Right lobe of liver (tissue), 6 donors: ENCODE measurements around the gene MTSS2. TPM values are rescaled to one million over a fixed set of nuclear protein-coding genes. Genes with fewer than 3 reads are reported as not detected.

Experiments used
- ATAC-seq, 4 donors: fragments of 200-7000 bp; cut with Tn5 transposase; one replicate each; pipeline ENCODE4 v1.9.1; 2020; ENCODE audit warnings: mild to moderate bottlenecking in 4 of 4, moderate library complexity in 4 of 4
- DNase-seq, 3 donors: peaks; one replicate each; pipeline ENCODE4 v3.0.0-alpha.2; 2020
- H3K27ac ChIP-seq, 3 donors: fragments of 200-600 bp; one replicate each; pipeline ENCODE4 v1.8.0; 2022
- H3K27me3 ChIP-seq, 2 donors: fragments of 200-600 bp; one replicate each; pipeline ENCODE4 v1.8.0; 2022
- H3K36me3 ChIP-seq, 4 donors: fragments of 200-600 bp; sonication (generic) in 1 of 4; one replicate each; pipeline versions ENCODE4 v1.5.1 to v1.8.0; 2017 to 2022; ENCODE audit warnings: control low read depth in 1 of 4
- H3K4me1 ChIP-seq, 4 donors: fragments of 200-600 bp; sonication (generic) in 1 of 4; one replicate each; pipeline versions ENCODE4 v1.5.1 to v1.8.0; 2017 to 2022; ENCODE audit warnings: control low read depth in 1 of 4
- H3K4me3 ChIP-seq, 3 donors: fragments of 200-600 bp; one replicate each; pipeline ENCODE4 v1.8.0; 2022
- H3K9me3 ChIP-seq, 4 donors: fragments of 200-600 bp; sonication (generic) in 1 of 4; one replicate each; pipeline versions ENCODE4 v1.5.1 to v1.8.0; 2017 to 2022; ENCODE audit warnings: control low read depth in 1 of 4
- CTCF ChIP-seq, 4 donors: fragments of 200-600 bp in 3 of 4; fragments of 450-650 bp in 1 of 4; IDR thresholded peaks; one replicate each; pipeline versions ENCODE4 v1.5.1 to v1.8.0; 2016 to 2022; ENCODE audit warnings: antibody characterized with exemption in 4 of 4, mild to moderate bottlenecking in 2 of 4
- POLR2A ChIP-seq: fragments of 450-650 bp; IDR thresholded peaks from one replicate; pipeline ENCODE4 v1.6.1; 2017; ENCODE audit warnings: antibody characterized with exemption, mild to moderate bottlenecking
- WGBS: methylation state at CpG from one replicate; pipeline ENCODE4 v1.1.6; 2018; ENCODE audit warnings: low coverage, low lambda C conversion rate; ENCODE audit not compliant: insufficient coverage; ENCODE audit errors: missing lambda C conversion rate; 5-methylcytosine and 5-hydroxymethylcytosine counted together
- intact Hi-C, 2 donors: fragments of 100-400 bp; cut with DNase I; formaldehyde crosslinking; loops; one replicate each; pipeline versions ENCODE4 v1.11.2 to v1.14.1; 2022
- total RNA-seq, 6 experiments: library from RNA; depleted of rRNA in 2 of 6; stranded (reverse); fragments of >200 nt in 2 of 6; fragmentation: NEBNext Ultra II Directional in 3 of 6; extraction: Animal tissue kit (Norgen Biotek cat#: 25700) in 3 of 6; gene quantifications; one replicate each; pipeline versions ENCODE4 v1.1.0 to v1.2.4, GENCODE V29; 2016 to 2023
- donor health status: DM: no; HTN: yes; CAD: no.
- donor health status: DM: no; HTN: no; CAD: no.
- donor health status: DM: no; HTN: no; CAD: no.
- donor health status: DM: no; HTN: yes; CAD: no.
- donor health status: DM: no; HTN: yes; CAD: no.

MTSS2 gene
- total RNA-seq, 6 experiments from 2014 or later, result 28.5 to 117 (median 80.2) TPM

- Histone ChIP-seq H3K4me3 (no peak overlapping the region), H3K27me3 (no peaks in the 10 kb centered on the region), H3K9me3 (no peaks in the 10 kb centered on the region), H3K4me1 (peaks cover 0 to 44% (median 25%) of the 10 kb centered on the region in 4 donors), H3K36me3 (no peaks in the 10 kb centered on the region), H3K27ac (peak overlapping the region; percentile 78 to 84 (median 83))
- WGBS, result 91% methylated on average over 7 of the region's 31 CpGs
- no peak for TF ChIP-seq CTCF (IDR thresholded peaks at IDR 0.05)
- TF ChIP-seq POLR2A, result no peak
- intact Hi-C loops, result no loop called here
- ATAC-seq (no peak), DNase-seq (no peak)
Measured at GRCh38 chr16:70710422-70711210, 24.8 kb upstream of the MTSS2 start.

GRCh38 chr16:70709942-70710341 lies 24.1 kb upstream of the MTSS2 start:
- WGBS, result 12% methylated on average over 5 of the region's 7 CpGs
- Histone ChIP-seq H3K27ac (peak overlapping the region; percentile 78 to 84 (median 83)), H3K4me3 (no peak overlapping the region), H3K36me3 (no peaks in the 10 kb centered on the region), H3K9me3 (no peaks in the 10 kb centered on the region), H3K27me3 (no peaks in the 10 kb centered on the region), H3K4me1 (peaks cover 0 to 37% (median 18%) of the 10 kb centered on the region in 4 donors)
- ATAC-seq (peak; percentile 58 to 74 (median 70)), DNase-seq (peak; percentile 65 to 77 (median 76))
- TF ChIP-seq CTCF (IDR thresholded peaks at IDR 0.05), result no peak
- TF ChIP-seq POLR2A, result no peak
- intact Hi-C loops, result no loop called here

- Histone ChIP-seq H3K4me3 (no peak overlapping the region), H3K4me1 (peaks cover 0 to 35% (median 14%) of the 10 kb centered on the region in 4 donors), H3K36me3 (no peaks in the 10 kb centered on the region), H3K9me3 (no peaks in the 10 kb centered on the region), H3K27ac (peak overlapping the region; percentile 78 to 84 (median 83)), H3K27me3 (no peaks in the 10 kb centered on the region)
- intact Hi-C loops, result no loop called here
- peak; percentile 78 to 80 (median 78) for ATAC-seq
- peak; percentile 79 to 88 (median 86) for DNase-seq
- 40% methylated on average over 1 of the region's 5 CpGs for WGBS
- TF ChIP-seq CTCF (IDR thresholded peaks at IDR 0.05) (no peak), POLR2A (peak; percentile 58)
Measured at GRCh38 chr16:70709457-70709856, 23.6 kb upstream of the MTSS2 start.

GRCh38 chr16:70708366-70709246 lies 22.8 kb upstream of the MTSS2 start:
- Histone ChIP-seq H3K4me1 (peaks cover 0 to 38% (median 13%) of the 10 kb centered on the region in 4 donors), H3K27ac (peak overlapping the region; percentile 78 to 84 (median 83)), H3K4me3 (no peak overlapping the region), H3K27me3 (no peaks in the 10 kb centered on the region), H3K9me3 (no peaks in the 10 kb centered on the region), H3K36me3 (no peaks in the 10 kb centered on the region)
- TF ChIP-seq CTCF (IDR thresholded peaks at IDR 0.05) (no peak), POLR2A (no peak)
- DNase-seq (no peak), ATAC-seq (peak in 1 of 4 donors; percentile 2)
- intact Hi-C loops, result no loop called here
- WGBS, result 62% methylated on average over 12 of the region's 20 CpGs
